HG02938 (cell line): ENCODE results near the gene CMTM8.
A peak's percentile ranks its signal among the peaks of the same experiment; 100 is the strongest.
"Not testable (repeated sequence)": the region's sequence is repeated elsewhere in the genome, so short reads cannot be mapped to it uniquely, and the experiment has no call there.

ENCODE experiments used
- ATAC-seq: cut with Tn5 transposase; IDR thresholded peaks from one replicate; pipeline ENCODE4 v1.9.1; 2021; ENCODE audit warnings: mild to moderate bottlenecking, moderate library complexity; ENCODE audit not compliant: unreplicated experiment

Gene CMTM8

DNA sequence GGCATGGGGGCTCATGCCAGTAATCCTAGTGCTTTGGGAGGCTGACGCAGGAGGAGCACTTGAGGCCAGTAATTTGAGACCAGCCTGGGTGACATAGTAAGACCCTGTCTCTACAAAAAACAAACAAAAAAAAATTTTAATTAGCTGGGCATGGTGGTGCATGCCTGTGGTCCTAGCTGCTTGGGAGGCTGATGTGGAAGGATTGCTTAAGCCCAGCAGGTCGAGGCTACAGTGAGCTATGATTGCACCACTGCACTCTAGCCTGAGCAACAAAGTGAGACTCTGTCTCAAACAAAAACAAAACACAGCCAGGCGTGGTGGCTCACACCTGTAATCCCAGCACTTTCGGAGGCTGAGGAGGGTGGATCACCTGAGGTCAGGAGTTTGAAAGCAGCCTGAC lies 9.7 kb upstream of the CMTM8 start:
- not testable (repeated sequence) for ATAC-seq

DNA sequence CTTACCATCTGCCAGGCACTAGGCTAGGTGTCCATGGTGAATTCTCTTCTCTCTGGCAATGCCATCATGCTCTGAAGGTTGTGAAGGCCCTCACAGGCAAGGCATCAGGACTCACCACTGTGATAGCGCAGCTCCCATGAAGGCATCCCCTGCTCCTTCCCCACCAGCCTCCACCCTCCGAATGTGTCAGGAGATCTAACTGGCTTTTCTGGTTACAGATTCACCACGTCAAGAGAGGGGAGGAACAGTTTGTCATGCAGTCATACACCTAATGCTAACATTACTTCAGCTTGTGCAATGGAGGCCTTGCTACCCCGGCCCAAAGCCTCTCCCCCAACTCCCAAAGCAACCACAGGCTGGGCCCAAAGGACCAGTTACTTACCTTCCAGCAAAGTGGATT lies 8.9 kb upstream of the CMTM8 start:
- ATAC-seq = no peak

DNA sequence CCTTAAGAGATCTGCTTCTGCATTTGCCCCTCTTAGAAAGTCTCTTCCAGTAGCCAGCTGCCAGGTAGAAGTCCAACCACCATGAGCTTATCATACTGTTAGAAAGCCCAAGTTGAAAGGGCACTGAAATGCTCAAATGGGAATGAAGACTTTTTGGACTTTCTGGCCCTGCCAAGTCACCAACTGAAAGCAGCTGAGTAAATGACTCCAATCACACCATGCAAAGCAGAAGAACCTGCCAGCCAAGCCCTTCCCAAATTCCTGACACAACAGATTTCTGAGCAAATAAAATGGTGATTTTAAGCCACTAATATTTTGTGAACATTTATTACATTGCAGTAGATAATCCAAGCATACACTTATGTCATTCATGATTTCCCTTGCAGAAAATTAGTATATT lies 2.1 kb upstream of the CMTM8 start:
- no peak for ATAC-seq

DNA sequence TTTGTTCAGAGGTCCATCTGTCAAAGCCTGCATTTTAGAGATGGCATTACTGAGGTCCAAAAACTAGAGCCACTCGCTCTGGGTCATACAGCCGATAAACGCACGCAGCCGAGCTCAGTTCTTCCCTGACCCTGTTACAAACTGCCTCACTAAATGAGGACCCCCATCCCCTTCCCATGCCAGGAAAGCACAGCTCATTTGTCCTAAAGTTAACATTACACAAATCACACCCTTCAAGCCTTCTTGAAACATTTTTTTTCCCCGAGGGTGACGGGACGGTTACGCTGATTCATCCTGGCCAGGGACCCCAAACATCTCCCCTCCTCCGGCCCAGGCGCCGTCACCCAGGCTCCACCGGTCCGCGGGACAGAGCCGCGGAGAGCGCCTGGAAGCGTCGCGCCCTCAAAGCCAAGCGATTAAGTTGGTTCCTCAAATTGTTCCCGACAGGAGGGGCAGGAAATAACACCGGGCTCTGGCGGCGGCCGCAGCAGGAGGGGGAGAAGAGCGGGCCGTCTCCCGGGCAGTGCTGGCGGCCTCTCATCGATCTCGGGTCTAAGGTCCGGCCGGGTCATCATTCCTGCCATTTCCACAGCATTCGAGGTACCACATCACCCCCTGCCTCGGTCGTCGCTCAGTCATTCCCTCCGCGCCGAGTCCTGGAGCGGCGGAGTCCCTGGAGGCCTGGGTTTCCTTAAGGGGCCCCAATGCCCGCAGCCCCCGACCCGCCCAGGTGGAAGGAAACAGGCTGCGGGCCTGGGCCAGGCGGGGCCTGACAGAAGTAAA lies 619 bp upstream of the CMTM8 start:
- no peak for ATAC-seq

DNA sequence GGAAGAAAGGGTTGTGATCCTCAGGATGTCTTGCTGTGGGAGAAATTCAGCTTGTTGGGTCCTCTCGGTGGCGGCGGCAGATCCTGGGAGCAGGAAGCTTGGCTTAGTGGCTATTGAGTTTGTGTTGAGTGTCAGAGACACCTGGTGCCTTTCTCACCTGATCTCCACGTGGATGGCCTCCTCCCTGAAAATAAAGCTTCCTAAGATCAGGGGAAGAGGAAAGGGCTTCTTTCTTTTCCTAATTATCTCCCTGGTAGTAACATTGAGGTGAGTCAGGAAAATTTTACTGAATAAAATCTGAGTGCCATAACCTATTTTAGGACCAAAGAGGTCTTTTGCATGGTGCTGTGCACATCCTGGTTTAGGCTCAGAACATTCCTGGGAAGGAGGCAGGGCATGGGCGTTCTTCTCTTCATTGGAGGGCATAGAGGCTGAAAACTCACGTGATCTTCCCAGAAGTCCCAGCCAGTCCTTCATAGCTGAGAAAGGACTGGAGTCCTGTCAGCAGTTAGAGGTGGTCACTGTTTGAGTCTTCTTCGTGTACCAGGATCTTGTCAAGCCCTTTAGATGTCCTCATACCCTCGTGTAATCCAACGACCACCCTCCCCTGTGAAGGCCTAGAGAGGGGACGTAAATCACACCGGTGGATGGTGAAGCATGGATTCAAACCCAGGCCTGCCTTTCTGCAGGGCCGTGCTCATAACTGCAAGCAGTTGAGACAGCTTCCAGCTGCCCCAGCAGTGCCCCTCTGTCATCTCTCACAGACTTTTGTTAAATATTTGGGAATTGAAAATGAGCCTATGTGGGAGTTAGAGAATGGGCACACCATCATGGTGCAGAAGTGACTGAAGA lies 1.1 kb downstream of the CMTM8 start:
- peak; percentile 6 for ATAC-seq

DNA sequence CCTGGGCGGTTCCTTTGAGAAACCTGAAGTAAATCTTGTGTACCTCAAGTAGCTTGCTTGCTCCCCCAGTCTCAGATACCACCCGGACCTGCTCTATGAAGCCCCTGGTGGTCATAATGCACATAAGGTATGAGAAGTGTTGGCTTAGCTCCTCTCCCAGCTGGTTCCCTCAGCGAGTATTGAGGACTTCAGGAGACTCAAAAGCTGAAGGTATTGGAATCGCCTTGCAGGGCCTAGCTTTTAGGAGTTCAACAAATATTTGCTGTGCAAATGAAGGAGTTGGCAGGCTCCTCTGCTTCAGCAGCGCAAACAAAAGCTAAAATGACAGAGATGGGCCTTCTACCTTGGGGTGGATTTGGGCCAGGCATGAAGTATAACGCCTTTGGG lies 1.7 kb downstream of the CMTM8 start:
- ATAC-seq = peak; percentile 54

DNA sequence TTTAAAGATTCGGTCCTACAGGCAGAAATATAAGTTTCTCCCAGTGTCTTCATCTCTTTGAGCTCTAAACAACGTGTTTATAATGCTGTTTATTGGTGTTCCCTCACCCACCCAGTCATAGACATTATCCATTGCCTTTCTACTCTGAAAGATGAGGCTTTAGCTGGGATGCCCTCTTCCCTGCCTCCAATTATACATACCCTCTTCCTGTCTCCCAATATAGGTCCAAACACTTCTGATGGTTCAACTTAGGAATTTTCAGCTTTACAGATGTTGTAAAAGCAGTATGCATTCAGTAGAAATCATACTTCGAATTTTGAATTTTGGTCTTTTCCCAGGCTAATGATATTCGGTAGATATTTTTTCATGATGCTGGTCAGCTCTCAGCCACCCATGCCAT lies 2.6 kb downstream of the CMTM8 start:
- ATAC-seq = no peak

DNA sequence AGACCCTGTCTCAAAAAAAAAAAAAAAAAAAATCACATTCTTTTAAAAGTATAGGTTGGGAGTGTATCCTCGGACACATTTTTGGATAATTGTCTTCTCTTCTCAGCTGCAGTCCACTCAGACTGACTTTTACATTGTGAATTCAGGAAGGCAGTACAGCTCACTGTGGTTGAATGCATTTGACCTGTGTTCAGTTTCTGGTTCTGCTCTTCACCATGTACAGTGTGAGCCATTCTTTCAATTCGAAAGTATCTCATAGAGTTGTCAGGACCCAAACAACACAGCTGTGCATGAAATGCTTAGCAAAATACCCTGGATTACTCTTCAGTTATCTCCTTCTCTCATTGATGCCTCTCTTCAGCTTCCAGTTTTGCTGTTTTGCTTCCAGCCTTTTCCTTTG lies 5.0 kb downstream of the CMTM8 start:
- ATAC-seq = no peak

DNA sequence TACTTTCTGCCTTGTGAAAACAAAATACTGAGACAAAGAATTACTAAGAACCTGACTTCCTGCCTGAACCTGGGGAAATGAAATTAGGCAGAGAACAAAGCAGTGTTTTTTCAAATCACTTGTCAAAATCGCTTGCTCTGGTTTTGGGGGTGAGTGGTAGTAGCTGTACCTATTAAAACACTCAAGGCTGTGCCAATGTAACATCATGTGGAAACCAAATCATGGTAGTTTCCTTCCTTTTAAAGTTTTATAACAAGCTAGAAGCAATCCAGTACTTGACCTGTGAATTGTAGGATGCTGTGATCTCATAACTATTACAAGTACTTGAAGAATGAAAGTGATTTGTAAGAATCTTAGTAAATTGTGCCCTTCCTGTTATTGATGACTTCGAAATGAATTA lies 6.7 kb downstream of the CMTM8 start:
- ATAC-seq = no peak

DNA sequence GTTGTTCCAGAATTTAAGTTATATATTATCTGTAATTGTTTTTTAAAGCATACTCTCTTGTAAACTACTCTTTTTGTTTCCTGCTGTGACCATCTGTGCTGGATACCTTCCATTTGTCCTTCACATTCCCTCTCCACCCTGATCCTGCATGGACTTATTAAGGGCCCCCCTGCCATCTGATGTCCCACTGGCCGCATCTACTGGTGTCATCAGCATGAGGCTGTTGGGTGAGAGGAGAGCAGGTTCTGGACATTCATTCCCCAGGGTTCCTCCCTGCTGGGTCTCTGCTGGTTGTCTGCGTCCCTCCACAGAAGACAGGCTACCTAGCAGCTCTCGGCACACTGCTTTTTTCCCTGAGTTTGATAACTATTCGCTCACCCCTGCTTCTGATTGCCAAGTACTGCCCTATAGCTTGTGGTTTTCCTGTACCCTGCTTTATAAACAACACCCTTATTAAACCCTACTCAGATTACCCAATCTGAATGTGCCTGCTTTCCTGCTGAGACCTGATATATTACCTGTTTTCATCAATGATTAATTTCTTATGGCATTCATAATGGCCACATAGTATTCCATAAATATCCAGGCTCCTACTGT lies 7.7 kb downstream of the CMTM8 start:
- ATAC-seq = no peak

DNA sequence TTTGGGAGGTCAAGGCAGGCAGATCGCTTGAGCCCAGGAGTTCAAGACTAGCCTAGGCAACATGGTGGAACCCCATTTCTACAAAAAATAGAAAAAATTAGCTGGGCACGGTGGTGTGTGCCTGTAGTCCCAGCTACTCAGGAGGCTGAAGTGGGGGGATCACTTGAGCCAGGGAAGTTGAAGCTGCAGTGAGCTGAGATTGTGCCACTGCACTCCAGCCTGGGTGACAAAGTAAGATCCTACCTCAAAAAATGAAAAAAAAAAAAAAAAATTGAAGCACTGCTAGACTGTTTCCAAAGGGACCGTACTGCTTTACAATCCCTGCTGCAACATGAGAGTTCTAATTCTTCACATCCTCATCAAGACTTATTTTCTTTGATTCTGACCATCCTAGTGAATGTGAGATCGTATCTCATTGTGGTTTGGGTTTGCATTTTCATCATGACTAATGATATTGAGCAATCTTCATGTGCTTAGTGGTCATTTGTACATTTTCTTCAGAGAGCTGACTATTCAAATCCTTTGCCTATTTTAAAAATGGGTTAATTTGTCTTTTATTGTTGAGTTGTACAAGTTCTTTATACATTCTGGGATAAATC lies 10.8 kb downstream of the CMTM8 start:
- ATAC-seq = no peak

DNA sequence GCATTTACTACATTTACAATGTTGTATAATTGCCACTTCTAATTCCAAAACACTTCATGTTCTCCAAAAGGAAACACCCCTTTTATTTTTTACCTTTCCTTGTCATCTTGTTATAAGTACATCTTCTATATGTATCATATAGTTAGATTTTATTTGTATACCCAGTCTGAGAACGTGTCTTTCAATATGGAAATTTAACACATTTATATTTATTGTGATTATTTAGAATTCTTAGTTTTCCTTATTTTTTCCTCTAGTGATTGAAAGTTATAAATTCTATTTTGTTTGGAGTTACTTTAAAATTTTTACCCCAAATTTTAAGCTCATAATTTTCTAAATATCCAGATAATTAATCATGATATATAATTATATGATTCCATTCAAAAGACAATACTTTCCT lies 15.8 kb downstream of the CMTM8 start:
- no peak for ATAC-seq

DNA sequence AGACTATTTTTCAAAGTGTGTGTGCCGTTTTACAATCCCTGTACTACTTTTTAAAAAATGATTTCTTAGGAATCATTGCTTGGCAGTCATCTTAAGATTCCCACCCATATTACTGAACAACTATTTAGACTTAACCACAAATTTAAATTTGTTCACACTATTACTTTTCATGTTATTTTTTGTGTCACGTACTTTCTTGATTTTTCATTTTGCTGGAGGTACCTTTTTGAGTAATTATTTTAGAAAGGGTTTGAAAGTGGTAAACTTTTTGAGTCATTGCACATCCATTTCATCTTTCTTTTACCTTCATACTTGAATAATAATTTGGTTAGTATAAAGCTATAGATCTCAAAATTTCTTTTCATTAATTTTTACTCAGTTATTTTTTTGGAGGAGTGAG lies 16.9 kb downstream of the CMTM8 start:
- ATAC-seq = no peak

DNA sequence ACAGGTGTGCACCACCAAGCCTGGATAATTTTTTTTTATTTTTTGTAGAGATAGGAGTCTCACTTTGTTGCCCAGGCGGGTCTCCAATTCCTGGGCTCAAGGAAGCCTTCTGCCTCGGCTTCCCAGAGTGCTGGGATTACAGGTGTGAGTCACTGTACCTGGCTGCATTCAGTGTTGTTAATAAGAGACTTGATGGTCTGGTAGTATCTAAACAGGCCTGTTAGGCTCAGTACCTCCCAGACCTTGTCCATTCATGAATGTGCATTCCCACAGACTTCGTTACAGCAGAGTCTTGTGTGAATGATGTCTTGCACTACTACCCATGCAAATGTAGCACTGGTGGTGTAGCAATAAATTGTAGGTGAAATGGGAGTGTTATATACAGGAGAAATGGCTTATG lies 17.7 kb downstream of the CMTM8 start:
- no peak for ATAC-seq

DNA sequence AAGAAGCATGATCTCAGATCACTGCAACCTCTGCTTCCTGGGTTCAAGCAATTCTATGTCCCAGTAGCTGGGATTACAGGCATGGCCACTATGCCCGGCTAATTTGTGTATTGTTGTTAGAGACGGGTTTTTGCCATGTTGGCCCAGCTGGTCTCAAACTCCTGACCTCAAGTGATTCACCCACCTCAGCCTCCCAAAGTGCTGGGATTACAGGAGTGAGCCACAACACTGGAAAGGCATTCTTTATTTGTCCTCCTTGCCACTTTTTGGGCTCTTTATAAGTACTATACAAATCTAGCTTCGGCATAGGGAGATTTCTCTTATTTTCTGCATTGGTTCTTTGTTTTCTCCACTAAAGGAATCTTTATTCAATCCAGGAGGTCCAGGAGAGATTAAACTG lies 18.6 kb downstream of the CMTM8 start:
- ATAC-seq = no peak

DNA sequence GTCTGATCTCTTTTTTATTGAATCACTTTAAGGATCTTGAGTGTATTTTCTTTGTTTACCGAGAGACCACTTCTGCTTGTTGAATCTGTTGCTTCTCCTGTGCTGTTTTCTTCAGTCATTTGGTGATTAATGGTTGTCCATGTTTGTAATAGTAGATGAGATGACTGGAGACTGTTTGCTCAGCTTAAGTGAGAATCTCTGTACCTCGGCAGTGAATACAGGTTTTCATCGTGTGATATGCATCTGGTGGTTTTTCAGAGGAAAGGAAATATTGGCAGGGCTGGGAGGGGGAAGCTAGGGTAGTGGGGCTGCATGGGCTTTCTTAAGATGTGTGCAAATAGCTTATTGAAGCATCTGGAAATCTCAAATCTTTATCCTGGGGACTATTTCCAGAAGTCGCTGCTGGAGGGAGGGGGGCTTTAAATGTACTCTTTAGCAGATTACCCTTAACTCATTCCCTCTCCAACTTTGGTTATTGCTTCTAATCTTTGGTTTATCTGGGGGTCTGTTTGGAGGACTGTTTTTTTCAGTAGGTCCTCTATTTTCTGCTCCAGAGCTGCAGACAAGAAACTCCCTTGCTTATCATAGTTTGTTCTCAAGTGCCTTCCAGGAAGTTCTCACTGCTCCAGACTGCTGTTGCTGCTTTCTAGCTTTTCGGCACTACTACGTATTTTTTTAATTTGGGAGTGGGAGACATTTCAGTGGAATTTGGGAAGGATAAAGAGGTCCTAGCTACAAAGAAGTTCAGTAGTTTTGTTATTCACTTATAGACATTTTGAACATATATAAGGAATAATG lies 19.4 kb downstream of the CMTM8 start:
- no peak for ATAC-seq

DNA sequence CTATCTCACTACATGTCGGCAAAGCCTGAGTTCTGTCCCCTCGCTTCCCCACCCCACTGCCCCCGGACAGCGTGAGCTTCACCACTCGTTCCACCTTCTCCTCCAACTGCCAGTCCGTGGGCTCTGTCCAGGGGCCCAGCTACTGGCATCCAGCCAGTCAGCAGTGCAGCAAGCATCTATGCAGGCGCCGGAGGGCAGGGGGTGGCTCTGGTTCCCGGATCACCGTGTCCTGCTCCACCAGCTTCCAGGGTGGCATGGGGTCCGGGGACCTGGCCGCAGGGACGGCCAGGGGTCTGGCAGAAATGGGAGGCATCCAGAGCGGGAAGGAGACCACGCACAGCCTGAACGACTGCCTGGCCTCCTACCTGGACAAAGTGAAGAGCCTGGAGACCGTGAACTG lies 20.4 kb downstream of the CMTM8 start:
- no peak for ATAC-seq

DNA sequence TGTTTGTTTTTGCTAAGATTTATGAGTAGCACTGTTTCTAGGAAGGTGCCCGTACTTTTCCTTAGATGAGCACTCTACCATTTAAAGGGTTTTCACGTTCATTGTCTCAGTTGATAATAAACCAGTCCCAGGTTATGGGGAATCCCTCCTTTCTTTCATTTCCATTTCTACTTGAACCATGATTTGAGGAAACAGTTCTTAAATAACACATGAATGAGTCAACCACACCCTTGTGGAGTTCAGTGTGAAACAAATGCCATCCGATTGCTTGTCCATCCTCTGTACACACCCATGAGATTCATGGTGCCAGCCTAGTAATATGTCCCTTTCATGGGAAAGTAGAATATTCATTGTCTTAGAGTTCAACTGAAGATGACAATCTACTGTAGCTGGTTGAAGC lies 23.1 kb downstream of the CMTM8 start:
- ATAC-seq = no peak

DNA sequence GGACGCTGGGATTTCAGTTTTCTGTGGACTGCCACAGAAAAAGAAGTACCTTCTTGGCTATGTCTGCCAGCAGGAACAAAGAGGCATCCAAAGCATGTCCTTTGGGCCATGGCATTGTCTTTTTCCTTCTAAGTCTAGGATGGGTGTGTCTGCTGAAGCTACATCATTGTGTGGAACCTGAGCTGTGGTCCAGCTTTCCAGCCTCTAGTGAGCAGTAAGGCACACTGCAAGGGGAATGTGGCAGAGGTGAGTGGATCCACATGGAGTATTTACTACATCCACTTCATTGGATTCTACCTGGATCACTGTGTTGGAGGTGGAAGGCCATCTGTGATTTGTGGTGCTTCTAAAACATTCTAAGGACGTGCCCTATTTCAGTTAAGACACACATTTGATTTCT lies 23.7 kb downstream of the CMTM8 start:
- ATAC-seq = no peak

DNA sequence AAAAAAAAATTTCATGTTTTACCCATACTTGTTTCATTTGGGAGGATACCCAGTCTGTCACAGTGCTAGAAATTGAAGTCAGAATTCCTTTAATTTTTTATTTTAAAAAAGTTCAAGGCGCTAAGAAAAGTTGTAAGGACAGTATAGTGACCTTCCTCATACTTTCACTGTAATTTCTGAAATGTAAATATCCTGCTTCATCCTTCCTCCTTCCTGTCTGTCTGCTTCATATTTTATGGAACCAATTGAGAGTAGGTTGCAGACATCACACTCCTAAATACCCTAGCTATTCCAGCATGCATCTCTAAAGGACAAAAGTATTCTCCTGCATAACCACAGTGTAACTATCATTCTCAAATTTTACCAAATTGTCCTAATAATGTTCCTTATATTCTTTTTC lies 35.8 kb downstream of the CMTM8 start:
- no peak for ATAC-seq

DNA sequence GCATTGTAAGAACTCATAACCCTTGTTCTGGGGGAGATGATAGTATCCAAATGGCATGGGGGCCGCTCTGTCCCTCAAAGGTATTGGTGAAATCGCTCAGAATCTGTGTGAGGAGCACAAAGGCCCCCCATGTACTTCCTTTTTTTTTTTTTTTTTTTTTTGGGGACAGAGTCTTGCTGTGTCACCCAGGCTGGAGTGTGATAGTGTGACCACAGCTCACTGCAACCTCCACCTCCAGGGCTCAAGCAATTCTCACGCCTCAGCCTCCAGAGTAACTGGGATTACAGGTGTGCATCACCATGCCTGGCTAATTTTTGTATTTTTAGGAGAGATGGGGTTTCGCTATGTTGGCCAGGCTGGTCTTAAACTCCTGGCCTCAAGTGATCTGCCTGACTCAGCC lies 37.0 kb downstream of the CMTM8 start:
- no peak for ATAC-seq
